ENCODE results near the gene BTF3.
"Not testable (repeated sequence)": the region's sequence is repeated elsewhere in the genome, so short reads cannot be mapped to it uniquely, and the experiment has no call there.

BTF3 gene

DNA sequence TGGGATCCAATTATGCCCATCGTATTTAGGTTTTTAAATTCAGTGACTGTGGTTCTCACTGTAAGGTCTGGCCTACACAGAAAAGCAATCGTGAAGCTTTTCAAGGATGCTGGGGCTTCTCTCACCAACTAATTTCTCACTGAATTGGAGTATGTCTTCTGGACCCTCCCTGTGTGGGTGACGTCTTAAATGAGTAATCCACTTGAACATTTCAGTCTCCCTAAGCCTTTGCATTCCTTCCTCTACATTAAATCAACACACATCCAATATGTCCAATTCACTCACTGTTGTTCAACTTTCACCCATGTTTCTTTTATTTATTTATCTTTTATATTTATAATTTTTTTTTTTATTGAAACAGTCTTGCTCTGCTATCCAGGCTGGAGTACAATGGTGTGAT, 12.5 kb upstream of the BTF3 start:
- no peak for DNase-seq
- no peak overlapping the region for H3K4me3 ChIP-seq (ENCODE audit: insufficient read depth, low read depth, low read length, poor library complexity, severe bottlenecking)
- no peak overlapping the region for H3K27ac ChIP-seq (ENCODE audit: insufficient read depth, low read length, poor library complexity, severe bottlenecking)
- no peaks in the 10 kb centered on the region for H3K9me3 ChIP-seq (ENCODE audit: control insufficient read depth, low read length)
- no peaks in the 10 kb centered on the region for H3K36me3 ChIP-seq (ENCODE audit: control insufficient read depth, insufficient read depth, low read length)
- H3K27me3 ChIP-seq (replicated peaks; ENCODE audit: control insufficient read depth, insufficient read depth, low read length, poor library complexity, severe bottlenecking) = no peaks in the 10 kb centered on the region
- no peaks in the 10 kb centered on the region for H3K4me1 ChIP-seq (ENCODE audit: control insufficient read depth, insufficient read depth, low read length, poor library complexity, severe bottlenecking)

DNA sequence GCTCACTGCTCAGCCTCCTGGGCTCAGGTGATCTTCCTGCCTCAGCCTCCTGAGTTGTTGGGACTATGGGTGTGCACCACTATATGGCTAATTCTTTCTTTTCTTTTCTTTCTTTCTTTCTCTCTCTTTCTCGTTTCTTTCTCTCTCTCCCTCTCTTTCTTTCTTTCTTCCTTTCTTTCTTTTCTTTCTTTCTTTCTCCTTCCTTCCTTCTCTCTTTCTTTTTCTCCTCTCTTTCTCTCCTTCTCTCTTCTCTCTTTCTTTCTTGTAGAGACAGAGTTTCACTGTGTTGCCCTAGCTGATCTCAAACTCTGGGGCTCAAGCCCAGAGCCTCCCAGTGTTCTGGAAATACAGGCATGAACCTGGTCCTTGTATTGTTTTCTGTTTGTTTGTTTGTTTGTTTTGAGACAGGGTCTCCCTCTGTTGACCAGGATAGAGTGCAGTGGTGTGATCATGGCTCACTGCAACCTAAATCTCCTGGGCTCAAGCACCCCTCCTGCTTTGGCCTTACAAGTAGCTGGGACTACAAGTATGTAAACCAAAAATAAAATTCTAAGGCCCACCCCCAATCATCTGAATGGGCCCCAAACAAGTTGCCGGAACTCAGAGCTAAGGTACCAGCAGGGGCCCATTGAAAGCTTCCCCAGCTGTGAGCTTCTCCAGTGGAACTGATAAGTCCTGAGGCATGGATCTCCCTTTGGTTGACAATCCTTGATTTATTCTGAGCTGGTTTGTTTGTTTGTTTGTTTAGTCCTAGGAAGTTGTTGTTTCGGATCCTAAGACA, 11.9 kb upstream of the BTF3 start:
- no peaks in the 10 kb centered on the region for H3K27me3 ChIP-seq (replicated peaks; ENCODE audit: control insufficient read depth, insufficient read depth, low read length, poor library complexity, severe bottlenecking)
- no peaks in the 10 kb centered on the region for H3K4me1 ChIP-seq (ENCODE audit: control insufficient read depth, insufficient read depth, low read length, poor library complexity, severe bottlenecking)
- H3K27ac ChIP-seq (ENCODE audit: insufficient read depth, low read length, poor library complexity, severe bottlenecking) = no peak overlapping the region

DNA sequence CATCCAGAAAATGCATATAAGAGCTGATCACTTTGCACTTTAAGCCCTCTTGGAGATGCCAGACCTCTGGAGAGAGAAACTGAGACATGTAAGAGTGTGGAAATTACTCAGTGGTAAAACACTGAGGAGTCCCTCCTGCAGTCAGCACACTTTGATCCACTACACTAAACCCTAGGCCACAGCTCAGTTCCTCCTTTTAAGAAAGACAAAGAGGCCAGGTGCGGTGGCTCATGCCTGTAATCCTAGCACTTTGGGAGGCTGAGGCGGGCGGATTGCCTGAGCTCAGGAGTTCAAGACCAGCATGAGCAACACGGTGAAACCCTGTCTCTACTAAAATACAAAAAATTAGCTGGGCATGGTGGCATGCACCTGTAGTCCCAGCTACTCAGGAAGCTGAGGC, 11.0 kb upstream of the BTF3 start:
- not testable (repeated sequence) for H3K9me3 ChIP-seq (ENCODE audit: control insufficient read depth, low read length); H3K4me3 ChIP-seq (ENCODE audit: insufficient read depth, low read depth, low read length, poor library complexity, severe bottlenecking); H3K27ac ChIP-seq (ENCODE audit: insufficient read depth, low read length, poor library complexity, severe bottlenecking); H3K36me3 ChIP-seq (ENCODE audit: control insufficient read depth, insufficient read depth, low read length); DNase-seq; H3K4me1 ChIP-seq (ENCODE audit: control insufficient read depth, insufficient read depth, low read length, poor library complexity, severe bottlenecking); H3K27me3 ChIP-seq (replicated peaks; ENCODE audit: control insufficient read depth, insufficient read depth, low read length, poor library complexity, severe bottlenecking)

More for the DNA sequence above, 11.9 kb upstream of the BTF3 start:
- no peak for DNase-seq
- Histone ChIP-seq H3K36me3 (ENCODE audit: control insufficient read depth, insufficient read depth, low read length) (no peaks in the 10 kb centered on the region), H3K9me3 (ENCODE audit: control insufficient read depth, low read length) (no peaks in the 10 kb centered on the region), H3K4me3 (ENCODE audit: insufficient read depth, low read depth, low read length, poor library complexity, severe bottlenecking) (no peak overlapping the region)

DNA sequence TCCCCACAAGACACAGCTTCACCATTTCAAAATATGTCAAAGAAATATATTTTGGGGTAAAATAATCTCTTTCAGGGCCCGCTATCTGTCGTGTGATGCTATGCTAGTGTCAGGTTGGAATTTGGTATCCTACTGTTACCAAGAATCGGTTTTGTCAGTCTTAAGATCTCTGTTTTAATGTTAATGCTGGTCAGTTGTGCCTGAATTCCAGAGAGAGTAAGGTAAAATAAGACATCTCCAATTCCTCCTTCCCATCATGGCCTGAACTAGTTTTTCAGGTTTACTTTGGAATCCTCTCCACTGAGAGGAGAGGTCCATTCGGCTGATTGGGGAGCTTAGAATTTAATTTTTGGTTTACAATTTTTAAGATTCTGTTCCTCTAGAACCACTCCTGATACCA, 10.4 kb upstream of the BTF3 start:
- DNase-seq = no peak
- H3K9me3 ChIP-seq (ENCODE audit: control insufficient read depth, low read length) = no peaks in the 10 kb centered on the region
- no peak overlapping the region for H3K4me3 ChIP-seq (ENCODE audit: insufficient read depth, low read depth, low read length, poor library complexity, severe bottlenecking)
- no peak overlapping the region for H3K27ac ChIP-seq (ENCODE audit: insufficient read depth, low read length, poor library complexity, severe bottlenecking)
- no peaks in the 10 kb centered on the region for H3K27me3 ChIP-seq (replicated peaks; ENCODE audit: control insufficient read depth, insufficient read depth, low read length, poor library complexity, severe bottlenecking)
- no peaks in the 10 kb centered on the region for H3K36me3 ChIP-seq (ENCODE audit: control insufficient read depth, insufficient read depth, low read length)
- H3K4me1 ChIP-seq (ENCODE audit: control insufficient read depth, insufficient read depth, low read length, poor library complexity, severe bottlenecking) = no peaks in the 10 kb centered on the region

DNA sequence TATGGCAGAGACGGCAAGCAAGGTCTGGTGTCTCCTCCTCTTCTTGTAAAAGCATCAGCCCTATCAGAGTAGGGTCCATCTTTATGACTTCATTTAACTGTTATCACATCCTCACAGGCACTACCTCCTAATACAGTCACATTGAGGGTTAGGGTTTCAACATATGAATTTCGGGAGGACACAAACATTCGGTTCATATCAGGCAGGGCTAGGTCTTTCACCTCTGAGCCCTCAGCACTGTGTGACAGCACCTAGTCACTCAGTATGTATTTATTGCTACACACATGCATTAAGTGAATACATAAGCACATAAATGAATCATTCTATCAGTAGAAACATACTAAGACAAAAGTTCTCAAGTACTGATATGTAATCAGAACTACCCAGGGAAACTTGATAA, 9.4 kb upstream of the BTF3 start:
- Histone ChIP-seq H3K36me3 (ENCODE audit: control insufficient read depth, insufficient read depth, low read length) (no peaks in the 10 kb centered on the region), H3K9me3 (ENCODE audit: control insufficient read depth, low read length) (no peaks in the 10 kb centered on the region), H3K4me3 (ENCODE audit: insufficient read depth, low read depth, low read length, poor library complexity, severe bottlenecking) (no peak overlapping the region), H3K27ac (ENCODE audit: insufficient read depth, low read length, poor library complexity, severe bottlenecking) (no peak overlapping the region), H3K27me3 (replicated peaks; ENCODE audit: control insufficient read depth, insufficient read depth, low read length, poor library complexity, severe bottlenecking) (no peaks in the 10 kb centered on the region), H3K4me1 (ENCODE audit: control insufficient read depth, insufficient read depth, low read length, poor library complexity, severe bottlenecking) (no peaks in the 10 kb centered on the region)
- no peak for DNase-seq

DNA sequence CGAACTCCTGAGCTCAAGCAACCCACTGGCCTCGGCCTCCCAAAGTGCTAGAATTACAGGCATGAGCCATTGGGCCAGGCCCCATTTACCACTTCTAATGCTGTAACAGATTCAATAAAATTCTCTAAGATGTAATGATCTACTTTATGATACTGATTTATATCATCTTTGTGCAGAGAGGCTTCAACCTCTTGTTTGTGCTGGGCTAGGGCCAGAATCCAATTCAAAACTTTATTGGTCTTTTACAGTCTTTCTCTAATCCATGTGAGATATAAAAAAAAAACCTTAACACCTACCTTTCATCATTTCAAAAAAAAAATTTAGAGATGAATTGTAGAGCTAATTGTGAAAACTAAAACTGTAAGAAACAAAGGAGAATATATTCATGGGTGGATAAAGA, 8.2 kb upstream of the BTF3 start:
- H3K9me3 ChIP-seq (ENCODE audit: control insufficient read depth, low read length) = no peaks in the 10 kb centered on the region
- DNase-seq = no peak
- no peaks in the 10 kb centered on the region for H3K27me3 ChIP-seq (replicated peaks; ENCODE audit: control insufficient read depth, insufficient read depth, low read length, poor library complexity, severe bottlenecking)
- H3K36me3 ChIP-seq (ENCODE audit: control insufficient read depth, insufficient read depth, low read length) = no peaks in the 10 kb centered on the region
- H3K4me1 ChIP-seq (ENCODE audit: control insufficient read depth, insufficient read depth, low read length, poor library complexity, severe bottlenecking) = no peaks in the 10 kb centered on the region
- no peak overlapping the region for H3K27ac ChIP-seq (ENCODE audit: insufficient read depth, low read length, poor library complexity, severe bottlenecking)
- H3K4me3 ChIP-seq (ENCODE audit: insufficient read depth, low read depth, low read length, poor library complexity, severe bottlenecking) = no peak overlapping the region

DNA sequence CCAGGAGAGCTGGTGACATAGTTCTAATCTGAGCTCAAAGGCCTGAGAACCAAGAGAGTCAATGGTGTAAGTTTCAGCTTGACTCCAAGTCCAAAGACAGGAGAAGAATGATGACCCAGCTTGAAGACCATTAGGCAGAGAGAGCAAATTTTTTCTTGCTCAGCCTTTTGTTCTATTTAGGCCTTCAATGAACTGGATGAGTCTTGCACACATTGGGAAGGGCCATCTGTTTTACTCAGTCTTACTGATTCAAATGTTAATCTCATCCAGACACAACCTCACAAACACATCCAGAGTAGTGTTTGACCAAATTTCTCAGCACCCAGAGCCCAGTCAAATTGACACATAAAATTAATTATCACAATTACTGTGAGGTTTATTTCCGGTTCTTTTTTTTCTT, 7.1 kb upstream of the BTF3 start:
- H3K27me3 ChIP-seq (replicated peaks; ENCODE audit: control insufficient read depth, insufficient read depth, low read length, poor library complexity, severe bottlenecking) = no peaks in the 10 kb centered on the region
- no peaks in the 10 kb centered on the region for H3K4me1 ChIP-seq (ENCODE audit: control insufficient read depth, insufficient read depth, low read length, poor library complexity, severe bottlenecking)
- no peaks in the 10 kb centered on the region for H3K36me3 ChIP-seq (ENCODE audit: control insufficient read depth, insufficient read depth, low read length)

DNA sequence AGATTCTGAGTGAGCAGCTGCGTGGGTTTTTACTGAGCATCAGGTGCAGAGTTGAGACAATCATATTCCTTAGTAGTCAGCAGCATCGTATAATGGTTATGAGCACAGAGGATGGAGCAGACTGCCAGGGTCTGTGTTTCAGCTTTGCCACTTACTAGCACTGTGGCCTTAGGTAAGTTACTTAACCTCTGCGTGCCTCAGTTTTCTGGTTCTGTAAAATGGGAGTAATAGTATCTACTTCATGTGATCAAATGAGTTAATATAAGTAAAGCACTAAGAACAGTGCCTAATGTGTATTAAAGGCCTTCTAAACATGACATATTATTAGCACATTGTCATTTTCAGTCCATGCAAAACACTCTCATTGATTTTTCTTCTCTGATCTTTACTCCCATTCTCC, 4.8 kb upstream of the BTF3 start:
- no peaks in the 10 kb centered on the region for H3K4me1 ChIP-seq (ENCODE audit: control insufficient read depth, insufficient read depth, low read length, poor library complexity, severe bottlenecking)
- DNase-seq = no peak
- H3K27ac ChIP-seq (ENCODE audit: insufficient read depth, low read length, poor library complexity, severe bottlenecking) = no peak overlapping the region
- H3K4me3 ChIP-seq (ENCODE audit: insufficient read depth, low read depth, low read length, poor library complexity, severe bottlenecking) = no peak overlapping the region
- no peaks in the 10 kb centered on the region for H3K36me3 ChIP-seq (ENCODE audit: control insufficient read depth, insufficient read depth, low read length)
- H3K9me3 ChIP-seq (ENCODE audit: control insufficient read depth, low read length) = no peaks in the 10 kb centered on the region
- H3K27me3 ChIP-seq (replicated peaks; ENCODE audit: control insufficient read depth, insufficient read depth, low read length, poor library complexity, severe bottlenecking) = no peaks in the 10 kb centered on the region

More for the DNA sequence above, 7.1 kb upstream of the BTF3 start:
- Histone ChIP-seq H3K9me3 (ENCODE audit: control insufficient read depth, low read length) (no peaks in the 10 kb centered on the region), H3K4me3 (ENCODE audit: insufficient read depth, low read depth, low read length, poor library complexity, severe bottlenecking) (no peak overlapping the region), H3K27ac (ENCODE audit: insufficient read depth, low read length, poor library complexity, severe bottlenecking) (no peak overlapping the region)
- no peak for DNase-seq

DNA sequence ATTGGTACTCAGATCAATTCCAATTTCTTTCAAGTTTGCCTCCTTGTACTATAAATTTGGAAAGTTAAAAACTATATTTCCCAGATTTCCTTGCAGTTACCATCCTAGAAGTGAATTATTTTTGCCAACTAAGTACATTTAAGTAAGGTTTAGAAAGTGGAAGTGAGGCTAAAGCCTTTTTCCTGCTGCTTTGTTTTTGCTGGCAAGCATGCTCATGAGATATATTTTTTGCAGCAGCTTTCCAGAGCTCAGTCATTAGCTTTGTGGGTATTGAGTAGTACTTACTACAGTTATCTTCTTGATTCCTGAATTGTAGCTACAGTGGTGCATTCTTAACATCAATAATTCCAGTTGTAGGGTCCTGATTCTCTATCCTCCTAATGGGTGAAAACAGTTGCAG, 3.5 kb upstream of the BTF3 start:
- DNase-seq = no peak
- H3K27ac ChIP-seq (ENCODE audit: insufficient read depth, low read length, poor library complexity, severe bottlenecking) = no peak overlapping the region
- no peaks in the 10 kb centered on the region for H3K36me3 ChIP-seq (ENCODE audit: control insufficient read depth, insufficient read depth, low read length)
- no peaks in the 10 kb centered on the region for H3K27me3 ChIP-seq (replicated peaks; ENCODE audit: control insufficient read depth, insufficient read depth, low read length, poor library complexity, severe bottlenecking)
- H3K4me1 ChIP-seq (ENCODE audit: control insufficient read depth, insufficient read depth, low read length, poor library complexity, severe bottlenecking) = peaks cover 4% of the 10 kb centered on the region
- H3K4me3 ChIP-seq (ENCODE audit: insufficient read depth, low read depth, low read length, poor library complexity, severe bottlenecking) = no peak overlapping the region
- H3K9me3 ChIP-seq (ENCODE audit: control insufficient read depth, low read length) = no peaks in the 10 kb centered on the region

DNA sequence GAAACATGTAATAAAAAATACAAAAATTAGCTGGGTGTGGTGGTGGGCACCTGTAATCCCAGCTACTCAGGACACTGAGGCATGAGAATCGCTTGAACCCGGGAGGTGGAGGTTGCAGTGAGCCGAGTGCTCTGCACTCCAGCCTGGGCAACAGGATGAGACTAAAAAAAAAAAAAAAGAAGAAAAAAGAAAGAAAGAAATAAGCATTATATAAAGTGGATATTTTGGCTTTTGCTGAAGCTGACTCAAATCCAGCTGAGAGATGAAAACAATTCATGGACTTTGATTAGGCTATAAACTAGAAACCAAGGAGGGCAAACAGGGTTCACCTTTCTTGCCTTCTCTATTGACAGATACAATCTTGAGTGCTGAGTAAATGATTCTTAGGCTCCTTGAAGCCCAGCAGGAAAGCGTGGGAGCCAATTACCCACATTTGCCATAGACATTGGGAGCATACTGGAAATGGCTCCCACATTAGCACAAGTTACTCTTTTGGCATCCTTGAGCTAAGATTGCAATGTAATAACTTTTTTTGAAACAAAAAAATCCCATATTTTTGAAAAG, 2.4 kb upstream of the BTF3 start:
- no peaks in the 10 kb centered on the region for H3K9me3 ChIP-seq (ENCODE audit: control insufficient read depth, low read length)
- peaks cover 8% of the 10 kb centered on the region for H3K4me1 ChIP-seq (ENCODE audit: control insufficient read depth, insufficient read depth, low read length, poor library complexity, severe bottlenecking)
- H3K36me3 ChIP-seq (ENCODE audit: control insufficient read depth, insufficient read depth, low read length) = no peaks in the 10 kb centered on the region
- H3K27me3 ChIP-seq (replicated peaks; ENCODE audit: control insufficient read depth, insufficient read depth, low read length, poor library complexity, severe bottlenecking) = no peaks in the 10 kb centered on the region
- H3K27ac ChIP-seq (ENCODE audit: insufficient read depth, low read length, poor library complexity, severe bottlenecking) = no peak overlapping the region
- H3K4me3 ChIP-seq (ENCODE audit: insufficient read depth, low read depth, low read length, poor library complexity, severe bottlenecking) = no peak overlapping the region
- no peak for DNase-seq
